Measurements from ENCODE around the gene PBRM1.

- TF ChIP-seq CTCF (IDR thresholded peaks at IDR 0.05; ENCODE audit: low read depth, low read length, missing input control) (no peak), RAD21 (IDR thresholded peaks at IDR 0.05) (no peak), GABPA (IDR thresholded peaks at IDR 0.05 in 1 of 2, conservative IDR thresholded peaks at IDR 0.05 in 1 of 2) (no peak), ZBTB33 (IDR thresholded peaks at IDR 0.05) (no peak), FOXA2 (IDR thresholded peaks at IDR 0.05) (no peak), MAX (IDR thresholded peaks at IDR 0.05) (no peak), FOXA1 (IDR thresholded peaks at IDR 0.05) (no peak), TAF1 (conservative IDR thresholded peaks at IDR 0.05) (no peak), ATF3 (IDR thresholded peaks at IDR 0.05) (no peak)
These were observed 77.4 kb downstream of the PBRM1 start for GRCh38 chr3:52608337-52608736.

All from liver (tissue), 3 donors.